Activated CD4-positive, alpha-beta T cell treated with anti-CD3 and anti-CD28 coated beads, Interleukin-2, amount 50 U/mL, for 48 hours (primary cell): Measurements from ENCODE around the gene ESPL1.
A peak's percentile ranks its signal among the peaks of the same experiment; 100 is the strongest.
"Not testable (repeated sequence)": the region's sequence is repeated elsewhere in the genome, so short reads cannot be mapped to it uniquely, and the experiment has no call there.

Source experiments
- DNase-seq, 2 experiments: peaks; one replicate each; pipeline ENCODE4 v3.0.0-alpha.2; 2020

ESPL1 gene

GRCh38 chr12:53306826-53307225, 38.7 kb downstream of the ESPL1 start:
- DNase-seq = no peak

- no peak for DNase-seq
These were observed 40.2 kb downstream of the ESPL1 start for GRCh38 chr12:53308276-53308675.

DNA sequence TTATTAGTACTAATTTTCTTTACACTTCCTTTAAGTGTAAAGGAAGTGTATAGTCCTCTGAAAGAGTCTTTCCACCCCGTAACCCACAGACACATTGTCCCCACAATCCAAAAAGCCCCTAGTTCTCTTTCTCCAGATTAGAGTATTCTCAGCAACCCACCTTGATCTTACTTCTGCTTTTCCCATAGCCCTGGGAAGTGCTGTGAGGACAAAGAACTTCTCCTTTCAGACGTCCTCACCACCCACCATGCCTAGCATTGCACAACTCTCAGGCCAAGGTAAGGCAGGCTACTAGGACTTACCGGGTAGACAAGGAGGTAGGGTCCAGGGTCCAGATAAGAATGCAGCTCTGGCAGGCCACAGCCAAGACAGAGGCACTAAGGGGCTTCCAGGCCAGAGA, 45.9 kb downstream of the ESPL1 start:
- no peak for DNase-seq

GRCh38 chr12:53320352-53321195, 52.5 kb downstream of the ESPL1 start:
- DNase-seq = no peak

GRCh38 chr12:53324113-53324778, 56.1 kb downstream of the ESPL1 start:
- DNase-seq = peak; percentile 61 to 71

GRCh38 chr12:53324779-53325510, 56.8 kb downstream of the ESPL1 start:
- DNase-seq = peak; percentile 92 to 93

DNA sequence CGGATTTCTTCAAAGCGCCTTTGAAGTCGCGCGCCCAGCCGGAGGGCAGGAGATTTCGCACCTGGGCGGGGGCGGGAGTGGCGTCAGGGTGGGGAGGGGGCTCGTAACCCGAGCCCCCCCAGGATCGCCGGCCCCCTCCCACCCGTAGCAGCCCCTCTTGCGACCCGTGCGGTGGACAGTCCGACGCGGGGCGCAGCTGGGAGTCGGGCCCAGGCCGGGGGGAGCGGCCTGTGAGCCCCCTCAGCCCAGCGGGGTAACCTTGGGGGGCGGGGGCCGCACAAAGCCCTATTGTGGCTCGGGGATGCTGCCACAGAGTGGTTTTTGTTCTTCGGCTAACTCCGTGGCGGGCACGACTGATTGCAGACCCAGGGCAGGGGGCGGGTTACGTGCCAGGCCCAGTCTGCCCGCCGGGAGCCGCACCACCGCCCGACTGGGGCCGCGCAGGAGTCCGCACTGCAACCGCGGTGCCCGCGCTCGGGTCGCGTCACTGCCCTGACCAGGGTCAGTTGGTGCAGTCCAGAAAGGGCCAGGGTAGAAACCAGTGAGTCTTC, 57.5 kb downstream of the ESPL1 start:
- DNase-seq = peak; percentile 32 to 46

DNA sequence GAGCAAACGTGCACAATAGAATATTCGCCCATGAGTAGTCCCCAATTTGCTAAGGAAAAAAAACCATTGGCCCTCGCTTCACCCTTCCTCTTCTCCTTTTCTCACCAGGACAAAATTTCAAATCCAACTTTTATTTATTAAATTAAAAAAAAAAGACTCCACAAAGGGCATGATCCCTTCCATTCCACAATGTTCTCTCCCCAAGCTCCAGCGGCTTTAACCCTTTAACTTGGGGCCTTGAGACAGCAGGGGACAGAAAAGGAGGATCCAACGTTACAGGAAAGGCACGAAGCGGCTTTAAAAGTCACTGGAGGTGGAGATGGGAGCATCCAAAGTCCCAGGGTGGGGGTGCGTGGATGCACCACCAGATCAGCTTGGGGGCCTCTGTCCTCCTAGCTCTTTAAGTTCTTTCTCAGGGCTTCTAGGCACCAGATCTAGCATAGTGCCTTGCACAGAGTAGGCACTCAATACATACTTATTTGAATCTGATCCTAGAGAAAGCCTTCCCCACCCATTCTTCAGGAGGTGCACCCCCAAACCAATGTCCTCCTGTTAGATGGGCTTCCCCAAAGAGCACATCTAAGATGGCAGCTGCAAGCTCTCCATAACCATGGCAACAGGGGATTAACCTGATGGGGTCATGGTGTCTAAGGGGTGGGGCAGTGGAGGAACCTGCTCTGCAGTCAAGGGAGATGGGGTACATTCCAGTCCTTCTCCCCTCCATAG, 58.5 kb downstream of the ESPL1 start:
- DNase-seq = no peak

GRCh38 chr12:53327435-53328042, 59.4 kb downstream of the ESPL1 start:
- DNase-seq = no peak

GRCh38 chr12:53328043-53328435, 59.9 kb downstream of the ESPL1 start:
- DNase-seq = no peak

DNA sequence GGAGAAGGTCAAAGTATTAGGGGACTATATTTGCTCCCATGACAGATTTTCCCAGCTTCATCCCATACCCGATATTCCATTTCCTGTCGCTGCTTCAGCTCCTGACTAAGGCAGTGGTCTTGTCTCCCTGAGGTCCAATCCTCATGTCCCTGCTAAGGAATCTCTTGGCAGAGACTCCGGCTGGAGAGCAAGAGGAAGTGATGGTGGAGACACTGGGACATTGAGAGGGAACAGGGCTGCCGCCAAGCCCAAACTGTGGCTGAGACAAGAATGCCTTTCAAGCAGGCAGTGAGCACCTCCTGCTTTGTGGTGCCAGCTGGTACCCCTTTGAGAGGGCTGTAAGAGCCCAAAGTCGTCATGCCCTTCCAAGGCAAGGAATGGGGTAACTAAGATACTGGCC, 62.6 kb downstream of the ESPL1 start:
- no peak for DNase-seq

GRCh38 chr12:53332339-53332738, 64.2 kb downstream of the ESPL1 start:
- not testable (repeated sequence) for DNase-seq

- no peak for DNase-seq
These were observed 64.6 kb downstream of the ESPL1 start for GRCh38 chr12:53332744-53333143.

DNA sequence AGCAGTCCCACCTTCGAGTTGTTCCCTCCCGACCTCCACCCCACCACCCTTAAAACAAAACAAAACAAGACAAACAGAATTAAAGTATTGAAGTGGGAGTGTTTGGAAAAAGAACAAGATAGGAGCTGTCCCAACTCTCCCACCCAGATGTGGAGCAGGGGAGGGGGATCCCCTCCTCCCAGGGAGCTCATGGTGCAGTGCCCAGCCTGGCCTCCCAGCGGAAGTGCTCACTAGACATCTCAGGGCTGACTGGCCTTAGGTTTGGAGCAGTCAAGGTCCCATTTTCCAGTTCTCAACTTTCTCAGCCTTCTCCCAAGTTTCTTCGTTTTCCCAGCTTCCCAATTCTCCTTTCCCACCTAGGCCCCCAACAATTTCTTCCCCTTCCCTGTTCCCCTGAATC, 65.2 kb downstream of the ESPL1 start:
- DNase-seq = no peak

DNA sequence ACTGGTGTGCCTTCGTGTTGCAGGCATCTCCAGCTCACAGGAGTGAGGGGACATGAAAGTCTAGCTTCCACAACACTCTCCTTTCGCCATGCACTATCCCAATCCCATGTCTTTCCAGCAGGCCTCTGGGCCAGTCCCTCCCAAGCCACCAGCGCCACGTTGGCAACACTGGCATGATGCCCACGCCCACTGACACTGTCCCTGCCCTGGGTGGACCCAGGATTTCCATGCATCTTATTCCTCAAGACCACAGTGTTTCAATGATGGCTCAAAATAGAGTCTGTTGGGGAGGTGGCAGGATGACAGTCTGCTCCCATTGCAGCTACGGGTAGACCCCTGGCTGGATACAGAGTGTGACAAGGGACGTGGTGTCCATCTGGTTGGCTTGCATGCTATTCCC, 65.7 kb downstream of the ESPL1 start:
- DNase-seq = no peak

- no peak for DNase-seq
These were observed 66.7 kb downstream of the ESPL1 start for GRCh38 chr12:53334822-53335221.

DNA sequence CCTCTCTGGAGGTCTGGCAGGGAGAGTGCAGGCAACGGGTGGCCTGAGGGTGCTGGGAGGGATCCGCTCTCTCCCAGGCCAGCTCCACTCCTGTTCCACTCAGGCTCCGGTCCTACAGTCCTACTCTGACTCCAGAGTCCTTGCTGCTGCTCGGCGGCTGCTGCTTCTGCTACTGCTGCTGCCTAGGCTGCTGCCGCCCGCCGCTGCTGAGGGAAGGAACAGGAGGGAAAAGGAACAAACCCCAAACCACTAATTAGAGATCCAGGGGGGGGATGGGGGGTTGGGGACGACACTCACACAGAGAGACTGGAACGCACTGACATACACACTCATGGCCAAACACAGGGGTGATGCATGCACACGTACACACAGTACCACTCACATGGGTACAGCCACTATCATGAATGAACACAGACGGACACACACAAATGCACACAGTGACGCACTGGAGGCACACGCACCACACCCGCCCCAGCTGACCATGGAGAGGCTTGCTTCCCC, 68.1 kb downstream of the ESPL1 start, which contains the start of gene SP7:
TSS of gene SP7 (minus strand) at position 174 of the 501 bp plus-strand sequence. CDS start 708 bp downstream, outside the sequence.
- no peak for DNase-seq

- DNase-seq = no peak
These were observed 69.9 kb downstream of the ESPL1 start for GRCh38 chr12:53338017-53338416.

- no peak for DNase-seq
These were observed 70.8 kb downstream of the ESPL1 start for GRCh38 chr12:53338916-53339315.

- no peak for DNase-seq
These were observed 72.3 kb downstream of the ESPL1 start for GRCh38 chr12:53340398-53340797.
